G401.6 (cell line): Measurements from ENCODE around the gene ZNF423.

Source experiments
- FAIRE-seq: peaks from 2 replicates; lab custom pipeline; 2012; peaks lifted over from hg19 to GRCh38; lab: Jason Lieb, UNC

The ZNF423 gene

DNA sequence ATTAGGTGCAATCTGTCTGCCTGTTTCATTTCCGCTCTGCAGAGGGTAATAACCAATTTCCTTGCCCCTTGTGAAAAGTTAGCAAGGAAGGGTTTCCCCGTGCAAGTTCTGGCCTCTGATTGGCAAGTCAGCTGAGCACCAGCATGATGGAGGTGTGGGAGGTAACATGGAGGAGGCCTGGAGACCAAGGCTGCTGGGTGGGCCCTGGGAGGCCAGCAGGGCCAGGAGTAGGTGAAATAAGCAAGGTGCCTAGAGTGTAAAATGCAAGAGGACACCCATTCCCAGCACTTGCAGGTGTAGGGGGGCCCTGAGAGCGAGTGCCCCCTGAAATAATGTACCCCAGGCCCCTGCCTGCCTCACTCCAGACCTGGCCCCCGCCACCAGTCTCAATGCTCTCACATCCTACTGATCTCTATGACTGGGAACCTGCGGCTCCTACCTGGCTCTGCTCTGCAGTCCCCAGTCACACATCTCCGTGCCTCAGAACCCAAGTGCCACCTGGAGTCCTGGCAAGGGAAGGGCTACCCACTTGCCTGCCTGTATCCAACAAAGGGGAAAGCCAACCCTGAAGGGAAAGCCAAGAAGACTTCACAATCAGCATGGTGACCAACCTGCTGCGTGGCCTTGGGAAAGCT is 366.1 kb downstream of the ZNF423 start:
- no peak for FAIRE-seq

DNA sequence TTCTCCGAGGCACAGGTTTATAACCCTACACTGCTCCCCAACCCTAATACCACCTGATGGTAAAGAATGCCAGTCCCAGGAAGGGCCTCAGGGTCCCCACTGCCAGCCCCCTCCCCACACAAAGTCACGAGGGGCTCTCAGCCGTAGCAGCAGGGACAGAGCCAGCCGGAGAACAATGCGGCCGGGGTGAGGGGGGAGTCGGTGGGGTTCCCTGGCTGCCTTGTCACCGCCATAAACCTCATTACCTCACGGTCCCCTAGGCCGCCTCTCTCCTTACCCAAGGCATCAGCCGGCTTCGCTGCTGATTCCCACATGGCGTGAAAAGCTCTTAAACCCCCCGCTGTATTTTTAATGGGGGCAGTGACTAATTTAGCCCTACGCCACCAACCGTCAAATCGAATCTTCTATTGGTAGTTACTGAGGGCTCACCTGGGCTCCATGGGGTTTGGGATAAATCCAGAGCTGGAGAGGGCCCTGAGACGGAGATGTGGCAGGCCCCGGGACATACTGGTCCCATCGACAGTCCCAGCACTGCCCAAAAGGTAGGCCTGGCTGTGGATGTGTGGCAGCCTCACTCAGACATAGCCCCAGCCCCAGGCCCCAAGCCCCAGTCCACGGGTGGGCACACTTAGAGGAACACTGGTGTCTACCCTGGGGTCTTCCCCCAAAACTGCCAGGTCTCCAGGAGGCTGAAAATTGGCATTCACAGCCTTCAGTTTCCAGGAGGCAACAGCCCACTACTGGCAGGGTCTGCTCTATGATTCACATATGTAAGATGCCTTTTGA is 367.0 kb downstream of the ZNF423 start:
- no peak for FAIRE-seq

DNA sequence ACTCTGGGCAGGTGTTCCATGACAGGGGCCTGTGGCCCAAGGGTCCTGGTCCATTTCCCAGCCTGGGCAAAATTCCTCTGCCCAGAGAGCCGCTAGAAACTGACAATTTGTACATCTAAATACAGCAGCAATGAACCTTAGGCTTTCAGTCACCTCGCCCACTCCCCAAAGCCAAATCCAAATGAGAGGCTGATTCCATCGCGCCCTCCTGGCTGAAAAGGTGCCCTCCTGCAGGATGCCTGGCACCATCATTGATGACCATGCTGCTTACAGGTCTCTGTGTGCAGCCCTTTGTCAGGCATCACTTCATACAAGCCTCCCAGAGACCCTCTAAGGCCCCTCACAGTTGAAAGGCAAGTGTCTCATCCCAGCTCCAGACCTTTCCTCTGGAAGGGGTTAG is 367.6 kb downstream of the ZNF423 start:
- no peak for FAIRE-seq

DNA sequence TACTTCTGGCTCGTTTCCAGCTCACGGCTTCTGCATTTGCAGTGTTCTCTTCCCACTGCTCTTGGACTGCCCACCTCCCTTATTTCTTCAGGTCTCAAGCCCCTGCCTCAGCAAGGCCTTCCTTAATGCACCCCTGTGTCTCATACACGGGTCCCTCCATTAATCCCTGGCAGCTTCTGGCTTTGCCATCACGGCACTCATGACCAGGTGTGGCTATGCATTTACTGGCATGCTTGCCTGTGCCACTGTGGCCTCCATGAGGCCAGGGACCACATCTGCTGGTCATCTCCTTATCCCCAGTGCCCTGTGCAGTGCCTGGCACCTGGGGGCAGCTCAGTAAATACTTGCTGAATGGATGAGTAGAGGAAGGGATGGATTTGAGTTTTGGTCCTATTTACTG is 368.2 kb downstream of the ZNF423 start:
- FAIRE-seq, result no peak

DNA sequence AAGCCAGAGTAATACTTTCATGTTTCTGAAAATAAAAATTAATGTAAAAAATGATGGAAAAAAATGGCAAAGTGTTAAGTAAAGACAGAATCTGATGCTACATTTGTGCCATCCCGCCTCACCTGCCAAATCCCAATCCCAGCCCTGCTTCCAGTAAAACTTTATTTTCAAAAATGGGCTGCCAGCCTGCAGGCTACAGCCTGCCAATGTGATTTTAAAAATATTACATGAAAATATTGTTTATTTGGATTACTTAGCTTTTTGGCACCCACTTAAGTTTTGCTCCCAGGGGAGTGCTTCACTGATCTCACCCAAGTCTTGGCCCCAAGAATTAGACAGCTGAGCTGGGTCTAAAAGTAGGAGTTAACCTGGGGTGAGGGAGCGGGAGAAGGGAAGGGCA is 369.5 kb downstream of the ZNF423 start:
- FAIRE-seq, result no peak

DNA sequence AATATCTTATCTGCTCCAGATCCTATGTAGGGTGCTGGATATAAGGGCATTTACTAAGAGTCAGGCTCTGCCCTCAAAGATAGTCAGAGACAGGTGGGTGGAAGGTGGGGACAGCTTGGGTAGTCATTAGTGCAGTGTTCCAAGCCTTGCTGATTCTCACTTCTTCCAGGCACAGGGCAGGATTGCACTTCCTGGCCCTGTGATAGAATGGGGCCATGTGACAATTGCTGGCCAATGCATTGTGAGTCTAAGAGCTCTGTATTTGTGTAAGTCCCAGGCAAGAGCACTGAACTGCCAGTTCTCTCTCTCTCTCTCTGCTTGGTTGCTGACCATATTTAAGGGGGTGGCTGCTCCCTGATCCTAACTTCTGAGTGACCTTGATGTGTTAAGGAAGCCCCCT is 370.2 kb downstream of the ZNF423 start:
- no peak for FAIRE-seq

DNA sequence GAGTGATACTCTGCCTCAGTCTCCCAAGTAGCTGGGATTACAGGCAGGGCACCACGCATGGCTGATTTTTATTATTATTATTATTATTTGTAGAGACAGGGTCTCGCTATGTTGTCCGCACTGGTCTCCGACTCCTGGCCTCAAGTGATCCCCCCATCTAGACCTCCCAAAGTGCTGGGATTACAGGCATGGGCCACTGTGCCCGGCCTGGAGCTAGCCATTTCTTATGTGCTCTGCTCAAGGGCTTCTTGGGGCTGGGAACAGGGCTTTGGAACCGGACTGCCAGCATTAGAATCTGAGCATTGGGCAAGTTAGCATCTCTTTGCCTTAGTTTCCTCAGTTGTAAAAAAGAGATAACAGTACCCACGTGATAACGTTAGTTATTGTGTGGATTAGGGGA is 371.0 kb downstream of the ZNF423 start:
- FAIRE-seq, result no peak

DNA sequence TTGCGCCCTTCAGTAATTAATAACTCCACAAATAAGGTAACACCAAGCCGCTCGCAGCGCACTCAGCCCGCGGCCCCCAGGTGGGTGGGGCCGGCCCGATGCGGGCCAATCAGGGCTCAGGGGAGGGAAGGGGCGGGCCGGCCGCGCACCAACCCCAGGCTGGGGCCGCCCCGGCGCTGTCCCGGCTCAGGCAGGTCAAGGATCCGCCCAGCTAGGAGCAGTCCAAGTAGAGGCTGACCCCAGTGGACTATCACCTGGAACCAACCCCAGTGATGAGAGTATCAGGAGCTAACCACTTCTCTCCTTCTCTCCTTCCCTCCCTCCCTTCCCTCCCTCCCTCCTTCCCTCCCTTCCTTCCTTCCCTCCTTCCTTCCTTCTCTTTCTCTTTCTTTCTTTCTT is 371.5 kb downstream of the ZNF423 start:
- no peak for FAIRE-seq

DNA sequence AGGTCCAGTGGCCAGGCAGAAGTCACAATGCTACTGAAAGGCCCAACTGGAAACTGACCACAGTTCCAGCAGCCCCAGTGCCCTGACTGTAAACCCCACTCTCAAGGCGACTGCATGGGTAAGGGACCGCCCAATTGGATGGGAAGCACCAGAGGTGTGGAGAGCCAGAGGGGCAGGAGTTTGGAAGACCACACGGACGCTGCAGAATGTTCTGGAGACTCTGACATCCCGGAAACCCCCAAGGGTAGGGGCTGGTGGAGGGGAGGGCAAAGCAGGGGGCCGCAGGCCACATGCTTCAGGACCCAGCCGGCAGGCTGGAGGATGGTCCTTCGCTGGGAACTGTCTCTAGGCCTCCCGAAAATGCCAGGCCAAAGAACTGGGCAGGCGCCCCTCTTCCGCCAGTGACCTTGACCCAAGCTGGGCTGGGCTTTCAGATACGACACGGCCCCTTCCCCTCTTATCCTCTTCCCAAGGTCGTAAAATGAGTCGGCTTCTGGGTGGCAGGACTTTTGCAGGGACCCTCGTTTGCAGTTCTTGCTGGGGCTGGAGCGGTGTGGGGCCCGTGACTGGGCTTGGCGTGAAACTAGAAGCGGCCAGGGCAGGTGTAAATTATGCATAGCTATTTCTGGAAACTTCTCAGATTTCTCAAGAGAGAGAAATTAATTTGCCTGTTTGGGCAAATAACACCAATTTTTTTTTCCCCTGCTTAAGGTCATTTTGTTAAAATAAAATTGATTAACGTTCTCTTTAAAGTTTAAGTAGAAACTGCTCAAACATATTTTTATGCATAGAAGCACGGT is 372.1 kb downstream of the ZNF423 start:
- no peak for FAIRE-seq

DNA sequence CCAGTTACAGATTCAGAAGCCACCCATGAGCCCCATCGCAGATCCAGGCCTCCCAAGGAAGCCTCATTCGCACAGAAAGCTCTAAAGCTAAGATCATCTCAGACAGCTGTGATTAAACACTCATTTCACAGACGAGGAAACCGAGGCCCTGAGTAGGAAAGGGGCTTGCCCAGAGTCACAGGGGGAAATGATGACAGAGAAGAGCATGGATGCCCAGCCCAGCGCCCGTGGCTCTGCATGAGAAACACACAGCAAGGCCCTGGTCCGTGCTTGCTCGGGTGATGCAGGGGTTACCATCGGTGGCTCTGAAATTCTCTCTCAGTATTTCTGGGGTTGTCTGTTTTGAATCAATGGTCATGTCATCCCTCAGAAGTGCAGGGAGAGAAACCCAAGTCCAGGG is 372.7 kb downstream of the ZNF423 start:
- no peak for FAIRE-seq

DNA sequence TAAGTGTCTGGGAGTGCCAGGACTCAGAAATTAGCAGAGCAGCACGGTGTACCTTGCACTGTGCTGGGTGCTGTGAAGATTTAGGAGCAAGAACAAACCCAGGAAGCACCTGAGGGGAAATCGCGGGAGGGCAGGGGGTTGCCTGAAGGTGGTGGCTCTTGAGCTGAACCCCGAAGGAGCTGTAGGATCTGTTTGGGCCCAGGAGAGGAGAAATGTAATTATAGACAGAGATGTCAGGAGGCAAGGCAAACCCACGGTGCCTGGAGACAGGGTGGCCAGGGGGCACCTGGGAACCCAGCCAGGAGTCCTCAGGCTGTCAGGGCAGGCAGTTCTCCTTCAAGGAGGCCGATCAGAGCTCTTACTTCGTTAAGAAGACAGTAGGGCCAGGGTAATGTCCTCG is 373.2 kb downstream of the ZNF423 start:
- FAIRE-seq, result no peak

DNA sequence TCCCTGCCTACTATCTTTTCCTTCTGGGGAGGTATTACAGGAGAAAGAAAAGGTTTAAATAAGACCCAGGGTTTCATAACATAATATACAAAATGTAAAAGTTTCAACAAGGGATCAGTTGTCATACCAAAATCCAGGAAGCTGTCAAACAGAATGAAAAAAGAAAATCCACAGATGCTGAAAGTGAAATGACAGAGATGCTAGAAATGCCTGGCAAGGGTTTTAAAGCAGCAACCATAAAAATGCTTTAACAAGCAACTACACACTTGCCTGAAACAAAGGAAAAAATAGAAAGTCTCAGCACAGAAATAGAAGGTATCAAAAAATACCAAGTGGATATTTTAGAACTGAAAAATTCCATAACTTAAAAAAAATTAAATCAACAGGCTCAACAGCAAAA is 377.3 kb downstream of the ZNF423 start:
- no peak for FAIRE-seq

DNA sequence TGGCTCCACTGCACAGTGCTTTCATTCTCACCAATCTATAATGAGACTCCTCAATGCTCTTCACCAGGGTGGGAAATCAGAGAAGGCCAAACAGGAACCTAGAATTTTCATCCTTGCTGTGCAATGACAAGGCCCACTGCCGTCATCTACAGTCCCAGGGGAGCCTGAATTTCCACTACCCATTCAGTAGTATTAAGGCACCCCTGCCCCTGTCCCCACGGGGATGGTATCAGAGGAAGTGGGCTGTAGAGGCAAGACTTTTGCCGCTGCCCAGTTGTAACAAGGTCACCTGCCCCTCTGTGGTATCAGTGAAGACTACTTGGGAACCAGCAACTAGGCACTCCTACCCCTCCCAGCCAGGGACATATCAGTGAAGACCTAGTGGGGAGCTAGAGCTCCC is 377.8 kb downstream of the ZNF423 start:
- no peak for FAIRE-seq

DNA sequence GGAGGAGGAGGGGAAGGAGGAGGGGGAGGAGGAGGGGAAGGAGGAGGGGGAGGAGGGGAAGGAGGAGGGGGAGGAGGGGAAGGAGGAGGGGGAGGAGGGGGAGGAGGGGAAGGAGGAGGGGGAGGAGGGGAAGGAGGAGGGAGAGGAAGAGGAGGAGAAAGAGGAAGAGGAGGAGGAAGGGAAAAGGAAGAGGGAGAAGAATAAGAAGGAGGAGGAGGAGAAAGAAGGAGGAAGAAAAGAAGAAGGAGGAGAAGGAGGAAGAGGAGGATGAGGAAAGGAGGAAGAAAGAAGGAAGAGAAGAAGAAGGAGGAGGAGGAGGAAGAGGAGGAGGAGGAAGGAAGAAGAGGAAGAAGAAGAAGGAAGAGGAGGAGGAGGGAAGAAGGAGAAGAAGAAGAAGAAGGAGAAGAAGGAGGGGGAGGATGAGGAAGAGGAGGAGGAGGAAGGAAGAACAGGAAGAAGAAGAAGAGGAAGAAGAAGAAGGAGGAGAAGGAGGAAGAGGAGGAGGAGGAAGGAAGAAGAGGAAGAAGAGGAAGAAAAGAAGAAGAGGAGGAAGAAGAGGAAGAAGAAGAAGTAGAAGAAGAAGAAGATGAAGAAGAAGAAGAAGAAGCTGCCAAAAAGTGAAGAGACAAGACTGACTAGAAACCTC is 378.5 kb downstream of the ZNF423 start:
- no peak for FAIRE-seq

DNA sequence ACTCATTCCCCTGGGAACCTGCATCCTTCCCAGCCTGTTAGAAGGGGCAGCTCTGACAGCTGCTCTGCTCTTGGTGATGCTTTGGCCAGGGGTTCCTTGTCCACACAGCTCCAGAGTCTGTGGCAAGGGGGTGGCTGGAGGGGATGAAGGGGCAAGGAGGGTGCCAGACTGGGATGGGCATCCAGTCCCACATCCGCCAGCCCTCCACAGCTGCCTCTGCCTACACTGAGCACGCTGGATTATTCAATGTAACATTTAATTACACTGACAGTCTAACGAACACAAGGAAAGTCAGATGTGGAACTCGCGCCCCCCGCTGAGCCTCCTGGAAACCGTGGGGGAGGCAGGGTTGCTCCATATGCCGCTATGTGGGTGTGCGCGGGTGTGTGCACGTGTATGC is 381.2 kb downstream of the ZNF423 start:
- FAIRE-seq, result no peak

DNA sequence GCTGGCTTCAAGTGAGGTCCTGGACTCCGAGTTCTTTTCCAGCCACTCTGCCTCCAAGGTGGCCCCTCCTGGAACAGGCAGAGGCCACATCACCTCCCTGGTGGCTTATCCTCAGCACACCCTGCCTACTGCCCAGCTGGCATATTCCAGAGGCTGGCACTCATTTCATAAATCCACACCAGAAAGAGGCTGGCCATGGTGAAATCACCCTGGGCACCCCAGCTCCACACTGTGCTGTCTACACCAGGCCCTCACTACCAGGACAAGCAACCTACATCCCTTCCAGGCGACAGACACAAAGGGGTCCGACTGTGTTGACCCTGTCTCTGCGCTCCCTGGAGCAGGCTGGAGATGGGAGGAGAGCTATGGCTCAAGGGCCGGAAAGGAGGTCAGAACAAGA is 382.1 kb downstream of the ZNF423 start:
- no peak for FAIRE-seq

DNA sequence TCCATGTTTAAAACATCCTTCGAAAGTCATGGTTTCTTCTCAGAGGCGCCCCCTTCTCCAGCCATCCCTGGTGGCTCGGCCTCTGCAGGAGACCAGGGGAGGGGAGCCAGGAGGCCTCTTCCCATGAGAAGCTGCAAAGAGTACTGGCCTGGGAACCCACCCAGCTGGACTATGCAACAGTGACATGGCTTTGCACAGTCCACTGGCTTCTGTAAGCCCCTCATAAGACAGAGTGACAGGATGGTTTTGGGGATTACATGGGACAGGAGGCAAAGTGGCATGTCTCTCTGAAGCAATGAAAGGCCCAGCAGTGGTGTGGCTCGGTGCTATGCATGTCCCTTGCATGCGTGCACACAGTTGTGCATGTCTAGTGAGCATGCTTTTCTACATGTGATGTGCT is 382.8 kb downstream of the ZNF423 start:
- FAIRE-seq, result no peak

DNA sequence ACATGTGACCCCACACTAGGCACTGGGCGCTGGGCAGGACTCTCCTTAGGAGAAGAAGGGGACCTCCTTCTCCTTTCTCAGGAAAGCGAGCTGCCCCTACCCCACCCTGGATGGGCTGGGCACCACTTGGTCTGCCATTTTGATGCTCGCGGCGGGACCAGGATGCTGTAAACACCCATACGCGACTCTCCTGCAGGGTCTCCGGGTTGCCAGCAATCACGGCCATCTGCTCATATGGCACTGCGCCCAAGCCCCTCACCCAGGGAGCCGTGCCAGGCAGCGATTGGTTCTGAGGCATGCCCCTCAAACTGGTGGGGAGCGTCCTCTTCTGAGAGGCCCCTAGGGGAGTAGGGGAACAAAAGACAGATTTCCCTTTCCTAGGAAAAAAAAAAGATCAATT is 383.3 kb downstream of the ZNF423 start:
- no peak for FAIRE-seq

DNA sequence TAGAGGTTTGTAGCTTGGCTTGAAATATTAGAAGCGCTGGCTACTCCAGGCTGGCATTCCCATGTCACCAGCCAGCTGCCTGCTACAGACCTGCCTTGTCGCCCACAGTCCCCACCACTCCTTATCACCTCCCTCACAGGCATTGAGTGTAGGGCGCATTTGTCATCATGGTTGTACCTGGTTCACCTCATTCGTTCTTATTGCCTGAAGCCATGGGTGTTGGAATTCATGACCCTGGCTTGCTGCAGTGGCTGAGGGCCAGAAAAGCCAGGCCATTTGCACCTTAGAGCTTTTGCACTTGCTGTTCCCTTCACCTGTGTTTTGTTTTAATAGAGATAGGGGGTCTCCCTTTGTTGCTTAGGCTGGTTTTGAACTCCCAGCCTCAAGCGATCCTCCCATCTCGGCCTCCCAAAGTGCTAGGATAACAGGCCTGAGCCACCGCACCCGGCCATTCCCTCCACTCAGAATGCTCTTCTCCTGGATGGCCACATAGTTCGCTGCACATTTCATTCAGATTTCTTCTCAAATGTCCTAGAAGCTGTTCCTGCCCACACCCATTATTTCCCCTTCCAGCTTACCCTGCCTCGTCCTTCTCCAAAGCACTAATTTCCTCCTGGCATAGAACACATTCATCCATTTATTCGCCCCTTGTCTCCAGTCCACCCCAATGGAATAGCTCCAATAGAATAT is 384.7 kb downstream of the ZNF423 start:
- FAIRE-seq, result no peak

DNA sequence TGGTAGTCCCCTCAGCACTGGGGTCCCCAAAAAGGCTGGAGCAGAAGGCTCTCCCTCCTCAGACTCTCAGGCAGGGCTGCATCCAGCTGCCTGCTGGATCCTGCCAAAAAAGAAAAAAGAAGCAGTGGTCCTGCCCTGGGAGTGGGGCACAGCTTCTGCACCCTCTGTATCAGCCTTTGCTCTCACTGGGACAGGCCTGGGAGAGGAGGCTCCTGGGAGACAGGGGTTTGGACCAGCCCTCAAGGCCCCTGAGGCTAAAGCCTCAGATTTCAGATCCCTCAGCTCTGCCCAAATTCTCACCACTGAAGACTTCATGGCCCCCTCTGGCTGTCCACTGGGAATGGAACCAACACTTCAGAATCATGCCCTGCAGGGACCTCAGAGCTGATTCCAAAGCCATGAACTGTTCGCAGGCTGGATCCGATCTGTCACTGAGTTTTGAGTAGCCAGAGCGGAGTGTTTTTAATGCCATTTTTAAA is 385.4 kb downstream of the ZNF423 start:
- FAIRE-seq, result no peak

DNA sequence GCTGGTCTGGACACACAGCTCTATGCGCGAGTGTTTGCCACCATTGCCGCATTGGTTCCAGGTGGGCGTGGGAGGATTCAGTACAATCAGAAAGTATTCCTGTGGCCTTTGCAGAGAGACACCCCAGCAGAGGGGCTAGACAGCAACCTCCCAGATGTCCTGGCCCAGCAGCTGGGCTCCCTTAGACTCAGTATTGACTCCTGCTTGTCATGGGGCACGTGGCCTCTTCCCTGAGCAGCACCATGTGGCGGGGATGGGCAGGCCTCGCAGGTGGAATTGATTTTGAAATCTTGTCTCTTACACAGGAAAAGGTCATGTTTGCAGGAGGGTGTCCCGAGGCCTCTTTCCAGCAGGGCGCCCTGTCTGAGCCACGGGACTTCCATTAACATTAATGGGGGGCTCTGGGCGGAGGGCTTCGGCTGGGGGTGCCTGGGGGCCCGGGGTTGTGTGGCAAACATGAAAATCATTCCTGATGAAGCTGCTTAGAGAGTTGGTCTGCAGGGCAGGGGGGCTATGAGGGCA is 385.9 kb downstream of the ZNF423 start:
- FAIRE-seq, result no peak

DNA sequence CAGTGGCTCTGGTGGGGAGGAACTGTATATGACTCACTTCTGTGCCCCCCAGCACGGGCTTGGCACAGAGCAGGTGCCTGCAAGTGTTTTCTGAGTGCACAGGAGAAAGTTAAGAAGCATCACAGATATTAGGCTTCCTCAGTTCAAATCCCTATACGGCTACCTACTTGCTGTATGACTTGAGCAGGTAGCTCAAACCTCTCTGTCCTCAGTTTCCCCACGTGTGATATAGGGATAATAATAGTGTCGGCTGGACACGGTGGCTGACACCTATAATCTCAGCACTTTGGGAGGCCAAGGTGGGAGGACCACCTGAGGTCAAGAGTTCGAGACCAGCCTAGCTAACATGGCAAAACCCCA is 386.6 kb downstream of the ZNF423 start:
- FAIRE-seq, result no peak
